ENCODE data around the gene FHIP1B.
"Not testable (repeated sequence)": the region's sequence is repeated elsewhere in the genome, so short reads cannot be mapped to it uniquely, and the experiment has no call there.

FHIP1B gene

DNA sequence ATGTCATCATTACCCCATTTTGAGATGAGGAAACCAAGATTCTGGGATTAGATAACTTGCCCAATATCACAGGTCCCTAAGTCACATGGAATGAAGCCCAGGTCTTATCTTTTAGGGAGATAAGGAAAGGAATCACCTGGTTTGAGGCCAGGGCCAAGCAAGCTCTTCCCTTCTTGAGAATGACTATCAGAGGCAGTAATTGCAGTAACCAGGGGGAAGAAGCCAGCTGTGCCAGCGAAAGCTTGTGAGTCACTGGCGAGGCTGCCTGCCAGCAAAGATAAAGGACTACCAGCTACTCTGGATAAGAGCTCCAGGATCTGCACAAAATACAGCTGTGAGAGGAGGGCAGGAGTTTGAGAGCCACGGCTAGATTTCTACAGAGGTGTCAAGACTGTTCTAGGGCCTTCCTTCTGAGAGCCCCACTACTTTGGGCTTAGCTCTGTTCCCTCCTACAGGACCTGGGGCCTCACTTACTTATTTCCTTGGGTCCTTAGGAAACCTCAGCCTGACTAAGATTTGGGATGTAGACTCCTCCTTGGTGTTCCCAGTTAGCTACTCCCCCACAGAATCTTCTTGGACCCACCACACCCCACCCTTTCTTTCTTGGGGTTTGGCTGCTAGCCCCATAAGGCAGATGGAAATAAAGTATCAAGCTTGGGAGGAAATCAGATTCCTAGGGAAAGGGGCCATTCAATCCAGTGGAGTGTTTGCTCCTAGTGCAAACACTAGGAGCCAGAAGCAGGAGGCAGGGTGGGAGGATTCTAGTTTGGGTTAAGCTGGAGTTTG lies 15.5 kb upstream of the FHIP1B start:
- Histone ChIP-seq H3K27ac (no peak overlapping the region), H3K9ac (no peak overlapping the region), H3K4me1 (no peaks in the 10 kb centered on the region)

DNA sequence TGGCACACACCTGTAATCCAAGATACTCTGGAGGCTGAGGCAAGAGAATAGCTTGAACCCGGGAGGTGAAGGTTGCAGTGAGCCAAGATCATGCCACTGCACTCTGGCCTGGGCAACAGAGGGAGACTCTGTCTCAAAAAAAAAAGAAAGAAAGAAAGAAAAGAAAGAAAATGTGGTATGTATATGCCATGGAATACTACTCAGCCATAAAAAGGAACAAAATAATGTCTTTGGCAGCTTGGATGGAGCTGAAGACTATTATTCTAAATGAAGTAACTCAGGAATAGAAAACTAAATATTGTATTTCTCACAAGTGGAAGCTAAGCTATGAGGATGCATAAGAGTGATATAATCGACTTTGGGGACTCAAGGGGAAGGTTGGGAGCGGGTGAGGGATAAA lies 14.5 kb upstream of the FHIP1B start:
- not testable (repeated sequence) for H3K4me3 ChIP-seq (ENCODE audit: low read depth, low read length); H3K36me3 ChIP-seq (ENCODE audit: control insufficient read depth, insufficient read depth, low read length); H3K4me2 ChIP-seq (ENCODE audit: low read length); H2AFZ ChIP-seq; H3K9me3 ChIP-seq (ENCODE audit: control insufficient read depth, low read length); H3K27ac ChIP-seq; H3K79me2 ChIP-seq; H3K4me1 ChIP-seq; H3K9ac ChIP-seq; H3K27me3 ChIP-seq (ENCODE audit: control insufficient read depth, insufficient read depth, low read length)

More for the DNA sequence above, 15.5 kb upstream of the FHIP1B start:
- Histone ChIP-seq H2AFZ (no peak overlapping the region), H3K4me3 (ENCODE audit: low read depth, low read length) (no peak overlapping the region), H3K4me2 (ENCODE audit: low read length) (no peak overlapping the region), H3K27me3 (ENCODE audit: control insufficient read depth, insufficient read depth, low read length) (no peaks in the 10 kb centered on the region), H3K36me3 (ENCODE audit: control insufficient read depth, insufficient read depth, low read length) (no peaks in the 10 kb centered on the region), H3K9me3 (ENCODE audit: control insufficient read depth, low read length) (no peaks in the 10 kb centered on the region), H3K79me2 (no peaks in the 10 kb centered on the region)
- TF ChIP-seq, protein P1, sequence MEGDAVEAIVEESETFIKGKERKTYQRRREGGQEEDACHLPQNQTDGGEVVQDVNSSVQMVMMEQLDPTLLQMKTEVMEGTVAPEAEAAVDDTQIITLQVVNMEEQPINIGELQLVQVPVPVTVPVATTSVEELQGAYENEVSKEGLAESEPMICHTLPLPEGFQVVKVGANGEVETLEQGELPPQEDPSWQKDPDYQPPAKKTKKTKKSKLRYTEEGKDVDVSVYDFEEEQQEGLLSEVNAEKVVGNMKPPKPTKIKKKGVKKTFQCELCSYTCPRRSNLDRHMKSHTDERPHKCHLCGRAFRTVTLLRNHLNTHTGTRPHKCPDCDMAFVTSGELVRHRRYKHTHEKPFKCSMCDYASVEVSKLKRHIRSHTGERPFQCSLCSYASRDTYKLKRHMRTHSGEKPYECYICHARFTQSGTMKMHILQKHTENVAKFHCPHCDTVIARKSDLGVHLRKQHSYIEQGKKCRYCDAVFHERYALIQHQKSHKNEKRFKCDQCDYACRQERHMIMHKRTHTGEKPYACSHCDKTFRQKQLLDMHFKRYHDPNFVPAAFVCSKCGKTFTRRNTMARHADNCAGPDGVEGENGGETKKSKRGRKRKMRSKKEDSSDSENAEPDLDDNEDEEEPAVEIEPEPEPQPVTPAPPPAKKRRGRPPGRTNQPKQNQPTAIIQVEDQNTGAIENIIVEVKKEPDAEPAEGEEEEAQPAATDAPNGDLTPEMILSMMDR (IDR thresholded peaks at IDR 0.05) = no peak

DNA sequence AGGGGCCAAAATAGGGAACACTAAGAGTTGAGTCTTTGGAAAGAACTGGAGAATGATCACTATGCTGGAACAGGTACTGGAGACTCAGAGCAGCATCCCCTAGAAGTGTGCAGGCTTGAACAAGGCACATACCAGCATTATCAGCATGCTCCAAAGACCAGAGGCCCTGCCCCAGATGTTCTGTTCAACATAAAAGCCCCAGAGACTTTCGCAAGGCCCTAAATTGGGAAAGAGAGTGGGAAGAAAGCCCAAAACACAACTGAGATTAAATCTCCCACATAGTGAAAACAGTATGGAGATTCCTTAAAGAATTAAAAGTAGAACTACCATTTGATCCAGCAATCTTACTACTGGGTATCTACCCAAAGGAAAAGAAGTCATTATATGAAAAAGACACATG lies 13.8 kb upstream of the FHIP1B start:
- no peak overlapping the region for H3K4me2 ChIP-seq (ENCODE audit: low read length)
- TF ChIP-seq, protein P1 (IDR thresholded peaks at IDR 0.05) = no peak
- H3K9me3 ChIP-seq (ENCODE audit: control insufficient read depth, low read length) = no peaks in the 10 kb centered on the region
- no peaks in the 10 kb centered on the region for H3K27me3 ChIP-seq (ENCODE audit: control insufficient read depth, insufficient read depth, low read length)
- H3K4me1 ChIP-seq = no peaks in the 10 kb centered on the region
- no peaks in the 10 kb centered on the region for H3K79me2 ChIP-seq
- H2AFZ ChIP-seq = no peak overlapping the region
- no peak overlapping the region for H3K9ac ChIP-seq
- no peaks in the 10 kb centered on the region for H3K36me3 ChIP-seq (ENCODE audit: control insufficient read depth, insufficient read depth, low read length)
- H3K27ac ChIP-seq = no peak overlapping the region
- no peak overlapping the region for H3K4me3 ChIP-seq (ENCODE audit: low read depth, low read length)

DNA sequence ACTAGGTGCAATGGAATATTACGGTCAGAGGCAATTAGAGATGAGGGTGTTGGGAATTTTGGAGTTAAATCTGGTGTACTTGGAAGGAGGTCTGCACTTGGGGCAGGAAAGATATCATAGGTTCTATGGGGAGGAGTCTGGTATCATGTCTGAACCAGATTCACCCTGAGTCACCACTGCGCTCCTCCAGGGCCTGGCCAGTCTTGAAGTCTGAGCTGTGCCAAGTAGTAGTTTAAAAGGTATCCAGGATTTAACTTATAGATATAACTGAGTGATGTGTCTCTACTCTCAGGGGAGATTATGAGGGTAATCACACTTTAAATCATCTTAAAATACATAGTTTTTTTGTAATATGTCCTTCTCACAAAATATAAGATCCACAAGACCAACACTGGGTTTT lies 11.1 kb upstream of the FHIP1B start:
- Histone ChIP-seq H3K27me3 (ENCODE audit: control insufficient read depth, insufficient read depth, low read length) (no peaks in the 10 kb centered on the region), H3K4me2 (ENCODE audit: low read length) (no peak overlapping the region), H3K4me1 (no peaks in the 10 kb centered on the region), H3K79me2 (no peaks in the 10 kb centered on the region), H3K4me3 (ENCODE audit: low read depth, low read length) (no peak overlapping the region), H3K27ac (no peak overlapping the region), H3K9me3 (ENCODE audit: control insufficient read depth, low read length) (no peaks in the 10 kb centered on the region), H3K9ac (no peak overlapping the region), H2AFZ (no peak overlapping the region), H3K36me3 (ENCODE audit: control insufficient read depth, insufficient read depth, low read length) (no peaks in the 10 kb centered on the region)
- TF ChIP-seq, protein P1 (IDR thresholded peaks at IDR 0.05) = no peak

DNA sequence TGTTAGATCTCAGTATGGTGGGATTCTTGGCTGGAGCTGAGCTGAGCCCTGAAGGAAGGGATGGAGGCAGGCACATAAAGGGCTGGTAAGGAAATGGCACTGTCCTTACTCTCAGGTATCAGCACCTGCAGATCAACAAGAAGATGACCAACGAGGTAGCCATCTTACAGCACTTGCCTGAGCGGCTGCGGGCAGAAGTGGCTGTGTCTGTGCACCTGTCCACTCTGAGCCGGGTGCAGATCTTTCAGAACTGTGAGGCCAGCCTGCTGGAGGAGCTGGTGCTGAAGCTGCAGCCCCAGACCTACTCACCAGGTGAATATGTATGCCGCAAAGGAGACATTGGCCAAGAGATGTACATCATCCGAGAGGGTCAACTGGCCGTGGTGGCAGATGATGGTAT lies 6.9 kb upstream of the FHIP1B start:
- no peaks in the 10 kb centered on the region for H3K79me2 ChIP-seq
- H3K36me3 ChIP-seq (ENCODE audit: control insufficient read depth, insufficient read depth, low read length) = no peaks in the 10 kb centered on the region
- H3K4me2 ChIP-seq (ENCODE audit: low read length) = no peak overlapping the region
- H2AFZ ChIP-seq = no peak overlapping the region
- no peaks in the 10 kb centered on the region for H3K27me3 ChIP-seq (ENCODE audit: control insufficient read depth, insufficient read depth, low read length)
- no peaks in the 10 kb centered on the region for H3K4me1 ChIP-seq
- H3K9me3 ChIP-seq (ENCODE audit: control insufficient read depth, low read length) = no peaks in the 10 kb centered on the region
- H3K4me3 ChIP-seq (ENCODE audit: low read depth, low read length) = no peak overlapping the region
- H3K27ac ChIP-seq = no peak overlapping the region
- TF ChIP-seq, protein P1 (IDR thresholded peaks at IDR 0.05) = no peak
- H3K9ac ChIP-seq = no peak overlapping the region

Data from parathyroid adenoma (tissue), 2 donors.